ENCODE measurements around the gene SSC5D.

DNA sequence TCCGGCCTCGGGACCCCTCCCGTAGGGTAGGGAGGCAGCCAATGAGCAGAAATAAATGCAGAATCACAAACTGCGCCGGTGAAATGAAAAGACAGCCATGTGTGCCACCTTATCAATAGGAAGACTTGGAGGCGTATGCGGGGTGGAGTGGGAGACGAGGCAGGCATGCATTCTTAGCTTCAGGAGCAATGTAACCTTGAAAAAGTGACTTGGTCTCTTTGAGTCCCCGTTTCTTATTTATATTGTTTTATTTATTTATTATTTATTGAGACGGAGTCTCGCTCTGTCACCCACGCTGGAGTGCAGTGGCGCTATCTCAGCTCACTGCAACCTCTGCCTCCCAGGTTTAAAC, 16.0 kb downstream of the SSC5D start:
- TF ChIP-seq ZNF384 (IDR thresholded peaks at IDR 0.05), result no peak
- TF ChIP-seq FOXK2 (IDR thresholded peaks at IDR 0.05), result no peak
- TF ChIP-seq TARDBP (IDR thresholded peaks at IDR 0.05), result no peak
- no peak for TF ChIP-seq PKNOX1 (IDR thresholded peaks at IDR 0.05)
- TF ChIP-seq FOXM1 (IDR thresholded peaks at IDR 0.05; ENCODE audit: borderline replicate concordance), result no peak
- no peak for TF ChIP-seq HDGF (IDR thresholded peaks at IDR 0.05; ENCODE audit: borderline replicate concordance)
- TF ChIP-seq L3MBTL2 (conservative IDR thresholded peaks at IDR 0.05), result no peak
- no peak for TF ChIP-seq FOXA1 (IDR thresholded peaks at IDR 0.05)
- no peak for TF ChIP-seq ELF4 (IDR thresholded peaks at IDR 0.05)
- TF ChIP-seq SP1 (IDR thresholded peaks at IDR 0.05), result no peak
- no peak for TF ChIP-seq CTBP1 (IDR thresholded peaks at IDR 0.05; ENCODE audit: borderline replicate concordance)
- TF ChIP-seq NFRKB (IDR thresholded peaks at IDR 0.05), result no peak
- no peak for TF ChIP-seq BHLHE40 (IDR thresholded peaks at IDR 0.05; ENCODE audit: borderline replicate concordance)
- TF ChIP-seq LEF1 (IDR thresholded peaks at IDR 0.05; ENCODE audit: borderline replicate concordance), result no peak

Measured in HEK293T (cell line).